Measurements from ENCODE around the gene CNTN1.
"Not testable (repeated sequence)": the region's sequence is repeated elsewhere in the genome, so short reads cannot be mapped to it uniquely, and the experiment has no call there.

CNTN1 gene

GRCh38 chr12:41058266-41058665 lies 366.0 kb downstream of the CNTN1 start:
- DNase-seq (ENCODE audit: insufficient read length) (no peak), FAIRE-seq (no peak)
- TF ChIP-seq POLR2AphosphoS5 (IDR thresholded peaks at IDR 0.05; ENCODE audit: low read depth, low read length) (no peak), POLR2A (IDR thresholded peaks at IDR 0.05; ENCODE audit: low read depth, low read length) (no peak), TAF1 (IDR thresholded peaks at IDR 0.05; ENCODE audit: borderline replicate concordance, low read depth, low read length) (no peak)

- no peak for TF ChIP-seq POLR2A (IDR thresholded peaks at IDR 0.05; ENCODE audit: low read depth, low read length)
- FAIRE-seq (no peak), DNase-seq (ENCODE audit: insufficient read length) (no peak)
Observed at GRCh38 chr12:41061192-41061591, 369.0 kb downstream of the CNTN1 start.

- FAIRE-seq (no peak), DNase-seq (ENCODE audit: insufficient read length) (no peak)
- no peak for TF ChIP-seq POLR2A (IDR thresholded peaks at IDR 0.05; ENCODE audit: low read depth, low read length)
- TF ChIP-seq TAF1 (IDR thresholded peaks at IDR 0.05; ENCODE audit: borderline replicate concordance, low read depth, low read length), result no peak
Observed at GRCh38 chr12:41064411-41064810, 372.2 kb downstream of the CNTN1 start.

- no peak for TF ChIP-seq POLR2AphosphoS5 (IDR thresholded peaks at IDR 0.05; ENCODE audit: low read depth, low read length)
- TF ChIP-seq TAF1 (IDR thresholded peaks at IDR 0.05; ENCODE audit: borderline replicate concordance, low read depth, low read length), result no peak
- no peak for TF ChIP-seq POLR2A (IDR thresholded peaks at IDR 0.05; ENCODE audit: low read depth, low read length)
- DNase-seq (ENCODE audit: insufficient read length) (no peak), FAIRE-seq (no peak)
Observed at GRCh38 chr12:41067941-41068645, 375.9 kb downstream of the CNTN1 start.

GRCh38 chr12:41073633-41074472 lies 381.6 kb downstream of the CNTN1 start:
- TF ChIP-seq POLR2A (IDR thresholded peaks at IDR 0.05; ENCODE audit: low read depth, low read length) (no peak), POLR2AphosphoS5 (IDR thresholded peaks at IDR 0.05; ENCODE audit: low read depth, low read length) (no peak)
- FAIRE-seq (no peak), DNase-seq (ENCODE audit: insufficient read length) (no peak)

GRCh38 chr12:41074473-41074769 lies 382.2 kb downstream of the CNTN1 start:
- FAIRE-seq, result no peak
- DNase-seq (ENCODE audit: insufficient read length), result no peak
- TF ChIP-seq TAF1 (IDR thresholded peaks at IDR 0.05; ENCODE audit: borderline replicate concordance, low read depth, low read length), result no peak
- TF ChIP-seq POLR2A (IDR thresholded peaks at IDR 0.05; ENCODE audit: low read depth, low read length), result no peak
- no peak for TF ChIP-seq POLR2AphosphoS5 (IDR thresholded peaks at IDR 0.05; ENCODE audit: low read depth, low read length)

GRCh38 chr12:41076114-41076513 lies 383.9 kb downstream of the CNTN1 start:
- DNase-seq (ENCODE audit: insufficient read length) (no peak), FAIRE-seq (no peak)
- TF ChIP-seq POLR2A (IDR thresholded peaks at IDR 0.05; ENCODE audit: low read depth, low read length) (no peak), POLR2AphosphoS5 (IDR thresholded peaks at IDR 0.05; ENCODE audit: low read depth, low read length) (no peak), TAF1 (IDR thresholded peaks at IDR 0.05; ENCODE audit: borderline replicate concordance, low read depth, low read length) (no peak)

- DNase-seq (ENCODE audit: insufficient read length); FAIRE-seq: not testable (repeated sequence)
Observed at GRCh38 chr12:41081241-41081640, 389.0 kb downstream of the CNTN1 start.

GRCh38 chr12:41089438-41089837 lies 397.2 kb downstream of the CNTN1 start:
- FAIRE-seq (no peak), DNase-seq (ENCODE audit: insufficient read length) (no peak)
- no peak for TF ChIP-seq POLR2AphosphoS5 (IDR thresholded peaks at IDR 0.05; ENCODE audit: low read depth, low read length)
- TF ChIP-seq POLR2A (IDR thresholded peaks at IDR 0.05; ENCODE audit: low read depth, low read length), result no peak
- TF ChIP-seq TAF1 (IDR thresholded peaks at IDR 0.05; ENCODE audit: borderline replicate concordance, low read depth, low read length), result no peak

- TF ChIP-seq TAF1 (IDR thresholded peaks at IDR 0.05; ENCODE audit: borderline replicate concordance, low read depth, low read length) (no peak), POLR2AphosphoS5 (IDR thresholded peaks at IDR 0.05; ENCODE audit: low read depth, low read length) (no peak), POLR2A (IDR thresholded peaks at IDR 0.05; ENCODE audit: low read depth, low read length) (no peak)
- no peak for FAIRE-seq
- DNase-seq (ENCODE audit: insufficient read length), result no peak
Observed at GRCh38 chr12:41092115-41092514, 399.9 kb downstream of the CNTN1 start.

GRCh38 chr12:41096797-41097196 lies 404.6 kb downstream of the CNTN1 start:
- FAIRE-seq, result no peak
- no peak for DNase-seq (ENCODE audit: insufficient read length)
- TF ChIP-seq POLR2AphosphoS5 (IDR thresholded peaks at IDR 0.05; ENCODE audit: low read depth, low read length) (no peak), POLR2A (IDR thresholded peaks at IDR 0.05; ENCODE audit: low read depth, low read length) (no peak), TAF1 (IDR thresholded peaks at IDR 0.05; ENCODE audit: borderline replicate concordance, low read depth, low read length) (no peak)

GRCh38 chr12:41100572-41100971 lies 408.3 kb downstream of the CNTN1 start:
- TF ChIP-seq POLR2A (IDR thresholded peaks at IDR 0.05; ENCODE audit: low read depth, low read length) (no peak), TAF1 (IDR thresholded peaks at IDR 0.05; ENCODE audit: borderline replicate concordance, low read depth, low read length) (no peak), POLR2AphosphoS5 (IDR thresholded peaks at IDR 0.05; ENCODE audit: low read depth, low read length) (no peak)
- no peak for DNase-seq (ENCODE audit: insufficient read length)
- FAIRE-seq, result no peak
